ENCODE data around the gene YEATS4.

Gene YEATS4

DNA sequence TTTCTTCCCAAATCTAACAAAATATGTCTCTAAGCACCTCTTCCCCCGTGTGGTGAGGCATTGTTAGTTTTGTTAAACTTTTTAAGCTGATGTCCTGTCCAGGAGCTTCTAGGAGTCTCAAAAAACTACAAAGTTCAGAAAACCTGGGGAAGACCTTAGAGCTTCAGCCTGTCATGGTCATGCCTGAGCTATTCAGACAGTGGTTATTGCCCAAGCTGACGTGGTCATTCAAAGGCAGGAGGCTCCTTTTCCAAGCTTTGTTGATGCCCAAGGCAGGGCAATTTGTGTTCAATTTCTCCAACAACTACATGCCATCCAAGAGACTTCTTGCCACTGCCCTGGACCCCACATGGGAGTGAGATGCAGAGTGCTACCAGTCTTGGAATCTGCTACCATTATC lies 17.1 kb upstream of the YEATS4 start:
- no peak for DNase-seq (ENCODE audit: low spot score)

DNA sequence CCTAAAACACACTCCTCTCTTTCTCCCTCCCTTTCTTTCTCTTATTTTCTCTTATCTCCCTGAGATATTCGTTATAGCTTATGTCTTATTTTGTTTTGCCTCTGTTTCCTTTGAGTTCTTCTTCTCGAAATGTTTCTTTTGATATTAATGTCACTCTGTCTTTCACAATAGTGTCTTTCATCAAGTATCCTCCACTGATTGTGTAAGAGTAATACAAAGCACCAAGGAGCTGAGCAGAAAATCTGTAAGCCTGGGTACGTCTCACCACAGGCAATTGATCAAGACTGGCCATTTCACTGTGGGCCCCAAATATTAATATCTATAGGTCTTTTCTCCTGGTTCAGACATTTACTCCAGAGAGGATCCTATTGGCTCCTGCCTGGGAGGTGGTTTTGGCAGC lies 16.2 kb upstream of the YEATS4 start:
- DNase-seq (ENCODE audit: low spot score) = no peak

DNA sequence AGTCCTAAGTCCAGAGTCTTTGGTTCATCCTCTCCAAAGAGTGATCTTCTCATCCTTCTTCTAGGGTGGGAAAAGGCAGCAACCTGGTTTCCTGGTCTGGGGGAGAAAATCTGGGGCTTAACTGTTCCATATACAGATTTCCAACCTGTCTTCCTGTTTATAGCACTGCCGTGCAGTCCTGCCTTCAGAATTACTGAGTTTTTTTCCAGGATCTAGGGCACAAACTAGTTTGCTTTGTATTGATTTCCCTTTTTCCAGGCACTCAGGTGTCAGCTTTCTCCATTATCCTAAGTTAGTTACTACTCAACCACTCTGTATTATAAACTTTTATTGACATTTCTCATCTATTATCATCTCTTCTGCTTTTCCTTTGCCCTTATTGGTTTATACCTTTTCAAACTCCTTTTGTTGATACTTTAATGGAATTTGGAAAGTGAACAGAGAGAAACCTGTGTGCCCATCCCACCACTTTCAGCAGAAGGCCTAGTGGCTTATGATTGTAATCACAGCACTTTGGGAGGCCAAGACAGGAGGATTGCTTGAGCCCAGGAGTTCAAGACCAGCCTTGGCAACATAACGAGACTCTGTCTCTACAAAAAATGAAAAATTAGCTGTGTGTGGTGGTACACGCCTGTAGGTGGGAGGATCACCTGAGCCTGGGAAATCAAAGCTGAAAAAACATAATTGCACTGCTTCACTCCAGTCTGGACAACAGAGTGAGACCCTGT lies 15.5 kb upstream of the YEATS4 start:
- DNase-seq (ENCODE audit: low spot score) = no peak

DNA sequence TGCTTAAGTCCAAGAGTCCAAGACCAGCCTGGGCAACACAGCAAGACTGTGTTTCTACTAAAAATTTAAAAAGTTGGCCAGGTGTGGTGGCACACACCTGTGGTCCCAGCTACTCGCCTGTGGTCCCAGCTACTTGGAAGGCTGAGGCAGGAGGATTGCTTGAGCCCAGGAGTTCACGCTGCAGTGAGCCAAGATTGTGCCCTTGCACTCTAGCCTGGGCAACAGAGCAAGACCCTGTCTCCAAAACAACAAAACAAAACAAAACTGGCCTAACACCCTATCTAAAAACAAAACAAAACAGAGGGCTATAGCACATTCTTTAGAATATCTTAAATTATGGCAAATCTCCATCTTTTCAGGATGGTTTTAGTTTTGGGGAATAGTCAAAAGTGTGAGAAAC lies 14.5 kb upstream of the YEATS4 start:
- no peak for DNase-seq (ENCODE audit: low spot score)

DNA sequence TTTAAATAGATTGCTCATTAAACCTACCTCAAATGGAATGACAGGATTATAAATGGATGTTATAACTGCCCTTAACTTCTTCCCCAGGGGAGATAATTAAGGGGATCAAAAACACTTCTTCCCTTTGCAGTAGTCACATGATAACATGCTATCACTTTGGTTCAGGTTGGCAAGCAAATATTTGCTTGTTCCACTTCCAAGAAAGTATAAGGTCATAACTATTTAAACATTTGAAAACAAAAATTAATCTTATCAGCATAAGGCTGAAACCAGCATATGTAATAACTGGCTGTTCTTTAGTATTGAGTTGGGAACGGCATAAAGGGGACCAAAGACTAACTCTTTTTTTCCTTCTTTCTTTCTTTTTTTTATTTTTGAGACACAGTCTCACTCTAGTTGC lies 13.8 kb upstream of the YEATS4 start:
- no peak for DNase-seq (ENCODE audit: low spot score)

DNA sequence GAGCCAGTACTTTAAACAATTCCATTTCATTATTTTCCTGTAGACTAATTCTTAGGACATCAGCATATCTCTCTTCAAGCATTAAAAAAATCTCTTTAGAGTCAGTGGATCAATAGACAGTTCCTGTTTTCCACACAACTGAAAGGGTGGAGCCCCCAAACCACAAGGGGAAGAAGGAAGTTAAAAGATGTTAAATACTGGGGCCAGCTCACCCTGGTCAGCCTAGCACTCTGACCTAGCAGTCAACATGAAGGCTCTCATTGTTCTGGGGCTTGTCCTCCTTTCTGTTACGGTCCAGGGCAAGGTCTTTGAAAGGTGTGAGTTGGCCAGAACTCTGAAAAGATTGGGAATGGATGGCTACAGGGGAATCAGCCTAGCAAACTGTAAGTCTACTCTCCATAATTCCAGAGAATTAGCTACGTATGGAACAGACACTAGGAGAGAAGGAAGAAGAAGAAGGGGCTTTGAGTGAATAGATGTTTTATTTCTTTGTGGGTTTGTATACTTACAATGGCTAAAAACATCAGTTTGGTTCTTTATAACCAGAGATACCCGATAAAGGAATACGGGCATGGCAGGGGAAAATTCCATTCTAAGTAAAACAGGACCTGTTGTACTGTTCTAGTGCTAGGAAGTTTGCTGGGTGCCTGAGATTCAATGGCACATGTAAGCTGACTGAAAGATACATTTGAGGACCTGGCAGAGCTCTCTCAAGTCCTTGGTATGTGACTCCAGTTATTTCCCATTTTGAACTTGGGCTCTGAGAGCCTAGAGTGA lies 11.2 kb upstream of the YEATS4 start, which contains the start of gene LYZ:
LYZ (plus strand) TSS at position 220 of the 777 bp plus-strand sequence; CDS start at position 248, 28 bp downstream.
- DNase-seq (ENCODE audit: low spot score) = peak; percentile 20

DNA sequence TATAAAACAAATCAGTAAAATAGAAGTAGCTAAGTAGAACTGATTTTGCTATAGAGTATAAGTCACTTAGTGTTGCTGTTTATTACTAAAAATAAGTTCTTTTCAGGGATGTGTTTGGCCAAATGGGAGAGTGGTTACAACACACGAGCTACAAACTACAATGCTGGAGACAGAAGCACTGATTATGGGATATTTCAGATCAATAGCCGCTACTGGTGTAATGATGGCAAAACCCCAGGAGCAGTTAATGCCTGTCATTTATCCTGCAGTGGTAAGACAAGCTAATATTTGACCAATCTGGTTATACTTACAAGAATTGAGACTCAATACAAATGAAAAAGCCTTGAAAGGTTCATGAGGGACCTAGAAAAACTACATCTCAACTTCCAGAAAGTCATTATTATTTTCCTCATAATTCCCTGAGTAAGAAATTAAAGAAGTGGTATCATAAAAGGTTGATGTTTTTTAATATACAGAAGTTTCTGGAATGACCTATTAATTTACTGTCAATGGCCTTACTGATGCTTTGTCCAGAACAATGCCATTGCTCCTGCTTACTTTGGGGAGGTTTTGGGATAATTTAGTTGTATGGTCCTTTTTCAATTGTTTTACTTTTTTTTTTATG lies 9.4 kb upstream of the YEATS4 start:
- no peak for DNase-seq (ENCODE audit: low spot score)

DNA sequence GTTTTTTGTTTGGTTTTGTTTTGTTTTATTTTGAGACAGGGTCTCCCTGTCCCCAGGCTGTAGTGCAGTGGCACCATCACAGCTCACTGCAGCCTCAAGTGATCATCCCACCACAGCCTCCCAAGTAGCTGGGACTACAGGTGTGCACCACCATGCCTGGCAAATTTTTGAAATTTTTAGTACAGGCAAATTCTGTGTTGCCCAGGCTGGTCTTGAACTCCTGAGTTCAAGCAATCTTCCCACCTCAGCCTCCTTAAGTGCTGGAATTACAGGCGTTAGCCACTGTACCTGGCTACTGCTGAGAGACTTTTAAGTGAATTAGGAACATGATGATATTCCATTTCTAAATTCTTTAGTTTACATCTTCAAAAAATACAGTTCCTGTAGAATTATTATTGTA lies 8.8 kb upstream of the YEATS4 start:
- DNase-seq (ENCODE audit: low spot score) = no peak

DNA sequence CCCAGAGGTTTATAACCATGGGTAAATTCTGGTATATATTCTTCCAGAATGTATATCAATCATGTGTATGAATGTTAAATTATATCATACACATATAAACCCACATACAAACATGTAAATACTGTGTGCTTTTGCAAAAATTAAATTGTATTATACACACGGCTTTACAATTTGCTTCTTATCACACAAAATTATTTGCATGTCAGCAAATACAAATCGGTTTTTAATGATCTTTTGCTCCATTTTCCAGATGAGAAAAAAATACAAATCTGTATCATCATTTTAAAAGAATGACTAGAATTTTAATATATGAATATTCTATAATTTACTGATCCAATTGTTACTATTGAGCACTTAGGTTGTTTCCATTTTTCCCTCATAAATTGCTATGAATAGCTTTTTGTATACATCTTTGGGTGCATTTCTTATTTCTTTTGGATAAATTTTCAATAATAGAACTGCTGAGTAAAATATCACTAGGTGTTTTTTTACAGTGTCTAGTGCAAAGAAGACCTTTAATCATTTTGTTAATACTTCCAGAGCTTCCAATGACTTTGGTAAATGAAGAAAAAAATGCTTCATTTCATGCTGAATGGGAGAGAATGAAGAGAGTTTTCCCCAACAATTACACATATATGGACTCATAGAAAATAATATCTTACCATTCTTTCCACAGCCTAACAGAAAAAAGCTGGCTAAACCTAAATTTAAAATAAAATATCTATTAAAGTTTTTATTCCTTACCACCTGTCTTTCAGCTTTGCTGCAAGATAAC lies 7.9 kb upstream of the YEATS4 start:
- no peak for DNase-seq (ENCODE audit: low spot score)

DNA sequence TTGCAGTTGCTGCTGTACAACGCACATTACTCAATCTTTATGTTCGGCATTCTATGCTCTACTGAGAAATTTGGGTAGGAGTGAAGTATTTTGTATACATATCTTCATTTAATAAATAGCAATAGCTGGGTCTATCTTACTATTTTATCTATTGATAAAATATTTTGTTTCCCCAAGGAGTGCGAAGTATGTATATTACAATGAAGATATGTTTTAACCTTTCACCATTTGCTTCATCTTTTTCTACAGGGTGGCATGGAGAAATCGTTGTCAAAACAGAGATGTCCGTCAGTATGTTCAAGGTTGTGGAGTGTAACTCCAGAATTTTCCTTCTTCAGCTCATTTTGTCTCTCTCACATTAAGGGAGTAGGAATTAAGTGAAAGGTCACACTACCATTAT lies 6.6 kb upstream of the YEATS4 start:
- no peak for DNase-seq (ENCODE audit: low spot score)

DNA sequence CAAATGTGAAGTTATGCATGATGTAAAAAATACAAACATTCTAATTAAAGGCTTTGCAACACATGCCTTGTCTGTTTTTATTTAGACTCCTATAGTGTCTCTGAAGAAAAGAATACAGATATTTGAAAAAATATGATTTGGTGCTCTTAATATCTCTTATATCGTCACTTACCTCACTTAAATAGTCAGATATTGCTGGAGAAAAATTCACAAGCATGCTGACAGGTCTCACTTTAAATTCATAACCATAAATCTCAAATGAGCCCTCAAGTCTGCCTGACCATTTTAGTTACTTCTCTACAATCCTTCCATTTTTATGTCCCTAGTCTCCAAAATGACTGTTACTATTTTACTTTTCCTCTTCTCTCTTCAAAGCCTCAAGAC lies 5.4 kb upstream of the YEATS4 start:
- DNase-seq (ENCODE audit: low spot score) = no peak

DNA sequence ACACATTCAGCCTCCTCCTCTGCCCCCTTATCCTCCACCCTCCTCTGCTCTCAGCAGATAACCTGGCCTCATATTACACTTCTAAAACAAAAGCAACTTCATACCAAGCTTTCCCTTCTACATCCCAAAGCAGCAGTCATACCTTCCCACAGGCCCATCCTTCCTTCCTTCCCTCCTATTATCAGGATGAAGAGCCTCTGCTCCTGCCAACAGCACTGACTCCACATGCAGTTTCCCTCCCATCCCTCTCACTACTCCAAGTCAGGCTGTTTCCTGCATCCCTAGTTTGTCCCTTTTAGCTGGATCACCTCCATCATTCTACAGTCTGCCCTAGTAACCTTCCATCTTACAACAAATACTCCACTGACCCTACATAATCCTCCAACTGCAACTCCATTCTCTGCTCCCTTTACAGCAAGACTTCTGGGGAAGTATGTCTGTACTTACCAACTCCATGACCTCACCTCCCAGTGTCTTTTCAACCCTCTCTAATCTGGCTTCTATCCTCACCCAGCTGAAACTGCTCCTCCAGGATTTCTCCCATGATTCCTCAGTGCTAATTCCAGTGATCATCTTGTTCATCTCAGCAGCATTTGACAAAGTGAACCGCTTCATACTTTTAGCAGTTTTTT lies 4.9 kb upstream of the YEATS4 start:
- no peak for DNase-seq (ENCODE audit: low spot score)

DNA sequence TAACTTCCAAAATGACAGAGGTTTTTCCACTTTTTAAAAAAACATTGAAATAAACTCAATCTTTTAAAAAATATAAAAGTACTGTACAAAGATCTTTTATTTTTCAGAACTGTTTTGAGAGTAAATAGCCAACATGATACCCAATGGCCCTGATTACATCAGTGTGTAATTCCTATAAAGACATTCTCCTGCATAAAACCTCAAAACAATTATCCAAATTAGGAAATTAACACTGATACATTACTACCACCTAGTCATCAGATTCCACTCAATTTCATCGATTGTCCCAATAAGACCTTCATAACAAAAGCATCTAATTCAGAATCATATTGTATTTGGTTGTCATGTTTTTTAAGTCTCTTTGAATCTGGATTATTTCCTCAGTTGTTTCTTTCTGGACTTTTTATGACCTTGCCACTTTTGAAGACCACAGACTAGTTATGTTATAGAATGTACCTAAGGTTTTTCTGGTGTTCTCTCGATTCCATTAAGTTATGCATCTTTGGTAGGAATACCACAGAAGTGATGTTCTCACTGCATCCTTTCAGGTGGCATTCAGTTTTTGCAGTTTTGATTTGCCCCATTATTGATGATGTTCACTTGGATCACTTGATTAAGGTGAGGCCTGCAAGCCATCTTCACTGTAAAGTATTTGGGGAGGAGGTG lies 4.0 kb upstream of the YEATS4 start:
- DNase-seq (ENCODE audit: low spot score) = no peak

DNA sequence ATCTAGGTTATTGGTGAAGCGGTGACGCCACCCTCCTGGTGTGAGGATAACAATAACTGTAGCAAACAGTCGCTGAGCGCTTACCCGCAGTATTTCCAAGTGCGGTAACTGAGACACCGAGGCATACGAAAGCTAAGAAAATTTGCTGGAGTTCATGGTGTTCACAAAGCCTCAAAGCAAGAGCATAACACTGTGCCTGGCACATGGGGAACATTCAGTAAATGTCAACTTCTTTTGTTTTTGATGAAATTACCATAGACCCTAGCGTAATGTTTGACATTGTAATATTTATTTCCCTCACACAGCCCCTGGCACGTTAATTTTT lies 767 bp downstream of the YEATS4 start:
- no peak for DNase-seq (ENCODE audit: low spot score)

DNA sequence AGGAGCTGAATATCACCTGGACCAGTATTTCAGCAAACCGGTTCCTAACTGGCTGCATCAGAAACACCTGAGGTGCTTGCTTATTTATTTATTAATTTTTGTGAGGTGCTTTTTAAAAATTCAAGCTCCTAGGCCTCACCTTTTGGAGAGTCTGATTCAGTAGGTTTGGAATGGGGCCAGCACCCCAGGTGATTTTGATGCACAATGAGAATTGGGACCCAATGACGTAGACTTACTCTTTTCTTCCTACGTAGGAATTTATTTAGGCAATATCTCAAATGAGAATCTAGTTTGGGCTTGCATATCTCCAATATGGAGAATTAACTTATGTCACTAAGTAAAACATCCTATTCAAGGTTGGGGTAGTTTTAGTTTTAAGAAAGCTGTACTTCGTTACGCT lies 7.3 kb downstream of the YEATS4 start:
- DNase-seq (ENCODE audit: low spot score) = no peak

DNA sequence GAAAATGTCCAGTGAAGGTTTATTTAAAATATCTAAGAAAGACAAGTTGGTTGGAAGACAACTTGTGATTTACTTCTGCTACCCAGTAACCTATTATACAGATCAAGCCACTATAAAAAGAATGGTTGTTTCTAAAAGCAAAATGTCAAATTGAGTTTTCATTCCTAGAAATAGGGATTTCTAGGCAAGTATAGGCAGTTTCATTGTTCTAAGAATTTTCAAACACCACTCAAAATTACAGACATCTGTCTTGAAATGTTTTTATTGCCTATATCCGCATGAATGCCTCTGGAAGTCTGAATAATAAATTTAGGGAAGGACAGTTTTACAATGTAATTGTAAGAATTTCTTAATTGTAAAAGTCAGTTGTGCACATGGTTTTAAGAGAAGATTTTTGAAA lies 8.6 kb downstream of the YEATS4 start:
- DNase-seq (ENCODE audit: low spot score) = no peak

DNA sequence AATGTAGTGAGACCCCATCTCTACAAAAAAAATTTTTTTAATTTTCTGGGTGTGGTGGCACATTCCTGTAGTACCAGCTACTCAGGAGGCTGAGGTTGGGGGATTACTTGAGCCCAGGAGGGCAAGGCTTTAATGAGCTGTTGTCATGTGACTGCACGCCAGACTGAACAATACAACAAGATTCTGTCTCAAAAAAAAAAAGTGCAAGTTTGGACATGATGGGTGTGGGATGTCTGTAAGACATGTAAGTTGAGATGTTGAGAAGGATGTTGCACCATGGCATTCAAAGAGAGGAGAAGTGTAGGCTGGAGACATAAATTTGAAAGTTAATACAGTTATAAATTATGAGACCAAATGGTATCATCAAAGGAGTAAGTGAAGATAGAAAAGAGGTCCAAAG lies 23.5 kb downstream of the YEATS4 start:
- no peak for DNase-seq (ENCODE audit: low spot score)

DNA sequence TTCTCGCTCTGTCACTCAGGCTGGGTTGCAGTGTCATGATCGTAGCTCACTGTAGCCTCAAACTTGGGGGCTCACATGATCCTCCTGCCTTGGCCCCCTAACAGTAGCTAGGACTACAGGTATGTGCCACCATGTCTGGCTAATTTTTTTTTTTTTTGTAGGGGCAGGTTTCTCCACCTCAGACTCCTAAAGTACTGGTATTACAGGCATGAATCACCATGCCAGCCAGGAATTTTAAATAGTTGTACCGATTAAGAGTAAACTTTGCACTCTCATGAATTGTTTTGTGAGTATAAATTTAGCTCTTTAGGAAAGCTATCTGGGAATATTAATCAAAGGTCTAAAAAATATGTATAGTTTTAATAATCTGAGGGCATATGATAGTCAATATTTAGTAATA lies 25.5 kb downstream of the YEATS4 start:
- DNase-seq (ENCODE audit: low spot score) = no peak

DNA sequence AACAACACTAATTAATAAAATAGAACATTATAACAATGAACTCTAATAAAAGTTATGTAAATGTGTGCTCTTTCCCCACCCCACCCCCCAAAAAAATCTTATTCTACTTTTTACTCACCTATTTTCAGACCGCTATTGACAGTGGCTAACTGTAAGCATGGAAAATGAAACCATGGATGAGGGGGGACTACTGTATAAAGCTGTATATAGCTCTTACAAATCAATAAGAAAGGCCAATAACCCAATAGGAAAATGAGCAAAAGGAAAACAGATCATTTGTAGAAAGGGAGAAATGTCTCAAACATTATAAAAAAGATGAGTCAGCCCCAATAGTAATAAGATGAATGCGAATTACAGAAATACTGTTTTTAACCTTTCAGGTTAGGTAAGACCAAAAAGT lies 27.4 kb downstream of the YEATS4 start:
- DNase-seq (ENCODE audit: low spot score) = no peak

DNA sequence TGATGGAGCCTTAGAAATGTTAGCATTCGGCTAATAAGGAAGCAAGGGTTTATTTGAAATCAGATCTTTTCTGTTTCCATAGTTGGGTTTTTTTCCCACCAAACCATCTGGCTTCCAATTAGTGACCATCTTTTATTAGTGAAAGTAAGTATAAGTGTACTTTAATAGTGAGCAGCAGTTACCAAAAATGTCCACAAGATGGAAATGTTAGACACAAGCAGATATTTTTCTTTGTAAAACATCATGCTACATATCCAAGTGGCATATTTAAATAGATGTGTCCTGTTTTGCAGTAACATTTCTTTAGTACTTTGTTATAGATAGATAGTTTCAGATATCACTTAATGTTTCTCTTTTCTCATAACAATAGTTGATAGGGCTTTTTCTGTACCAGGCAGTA lies 28.8 kb downstream of the YEATS4 start:
- DNase-seq (ENCODE audit: low spot score) = peak; percentile 6

DNA sequence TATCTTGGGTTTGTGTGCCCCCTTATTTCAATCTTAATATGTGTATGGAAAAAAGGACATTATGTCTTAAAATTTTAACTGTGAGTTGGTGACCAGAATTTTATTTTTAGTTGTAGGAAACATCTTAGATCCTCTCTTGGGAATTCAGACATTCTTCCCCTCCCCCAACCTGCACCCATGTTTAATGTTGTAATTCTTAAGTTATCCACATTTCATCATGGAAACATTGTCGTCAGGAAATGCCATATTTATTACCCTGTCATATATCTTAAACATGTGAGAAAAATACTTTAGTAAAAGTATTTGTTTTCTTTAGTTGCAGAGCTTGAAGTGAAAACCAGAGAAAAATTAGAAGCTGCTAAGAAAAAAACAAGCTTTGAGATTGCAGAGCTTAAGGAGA lies 30.3 kb downstream of the YEATS4 start:
- no peak for DNase-seq (ENCODE audit: low spot score)

All from CD4-positive, alpha-beta T cell treated with Interleukin-15 for 4 hours (primary cell).